Measurements from ENCODE around the gene HPS5. TPM values are rescaled to one million over a fixed set of nuclear protein-coding genes. Genes with fewer than 3 reads are reported as not detected.
"Not testable (repeated sequence)": the region's sequence is repeated elsewhere in the genome, so short reads cannot be mapped to it uniquely, and the experiment has no call there.

Gene HPS5
- total RNA-seq, 8 experiments from 2014 or later, result 12.9 to 33.2 (median 19.0) TPM

- 80 to 100% (median 100%) methylated on average over 1 to 2 of the region's 4 CpGs; no CpG with 5 or more reads in 2 of the 10 experiments for WGBS, 10 experiments
- ATAC-seq (replicated peaks in 6 of 8), result no peak
- Histone ChIP-seq H3K4me3 (no peak overlapping the region), H3K4me1 (replicated peaks in 1 of 2) (no peaks in the 10 kb centered on the region), H3K27ac (no peak overlapping the region)
- in situ Hi-C loops (cut with MboI; ENCODE audit: low pct_unique_long_range_greater_than_20kb in 2 of 9, low sequenced_read_pairs in 9 of 9, unreplicated experiment in 9 of 9), result no loop called here
These were observed 33.0 kb downstream of the HPS5 start for GRCh38 chr11:18288911-18289310.

- Histone ChIP-seq H3K27ac (no peak overlapping the region), H3K4me3 (no peak overlapping the region), H3K4me1 (replicated peaks in 1 of 2) (no peaks in the 10 kb centered on the region)
- WGBS, 10 experiments, result 60 to 100% (median 83%) methylated on average over 1 of the region's 1 CpG; no CpG with 5 or more reads in 5 of the 10 experiments
- ATAC-seq (replicated peaks in 6 of 8), result no peak
- in situ Hi-C loops (cut with MboI; ENCODE audit: low pct_unique_long_range_greater_than_20kb in 2 of 9, low sequenced_read_pairs in 9 of 9, unreplicated experiment in 9 of 9), result no loop called here
These were observed 36.1 kb downstream of the HPS5 start for GRCh38 chr11:18285841-18286240.

GRCh38 chr11:18282626-18283025 is 39.3 kb downstream of the HPS5 start:
- H3K27ac ChIP-seq, result no peak overlapping the region
- H3K4me1 ChIP-seq (replicated peaks in 1 of 2), result no peaks in the 10 kb centered on the region
- in situ Hi-C loops (cut with MboI; ENCODE audit: low pct_unique_long_range_greater_than_20kb in 2 of 9, low sequenced_read_pairs in 9 of 9, unreplicated experiment in 9 of 9), result no loop called here
- ATAC-seq (replicated peaks in 6 of 8), result no peak
- no peak overlapping the region for H3K4me3 ChIP-seq
- WGBS, 10 experiments, result 79 to 100% (median 100%) methylated on average over 1 to 2 of the region's 2 CpGs; no CpG with 5 or more reads in 1 of the 10 experiments

- in situ Hi-C loops (cut with MboI; ENCODE audit: low pct_unique_long_range_greater_than_20kb in 2 of 9, low sequenced_read_pairs in 9 of 9, unreplicated experiment in 9 of 9), result no loop called here
- H3K4me3 ChIP-seq, result no peak overlapping the region
- no peak overlapping the region for H3K27ac ChIP-seq
- peak in 3 of 8 experiments; percentile 40 to 84 (median 43) for ATAC-seq (replicated peaks in 6 of 8)
- 21 to 96% (median 87%) methylated on average over 3 to 4 of the region's 4 CpGs; no CpG with 5 or more reads in 1 of the 10 experiments for WGBS, 10 experiments
- H3K4me1 ChIP-seq (replicated peaks in 1 of 2), result no peaks in the 10 kb centered on the region
These were observed 41.4 kb downstream of the HPS5 start for GRCh38 chr11:18280438-18281045.

- in situ Hi-C loops (cut with MboI; ENCODE audit: low pct_unique_long_range_greater_than_20kb in 2 of 9, low sequenced_read_pairs in 9 of 9, unreplicated experiment in 9 of 9), result no loop called here
- WGBS, 10 experiments, result 43 to 100% (median 88%) methylated on average over 1 to 4 of the region's 5 CpGs
- H3K4me3 ChIP-seq, result no peak overlapping the region
- no peak overlapping the region for H3K27ac ChIP-seq
- H3K4me1 ChIP-seq (replicated peaks in 1 of 2), result no peaks in the 10 kb centered on the region
- ATAC-seq (replicated peaks in 6 of 8), result no peak
These were observed 44.2 kb downstream of the HPS5 start for GRCh38 chr11:18277565-18278271.

GRCh38 chr11:18271206-18271605 is 50.7 kb downstream of the HPS5 start:
- ATAC-seq (replicated peaks in 6 of 8), result no peak
- WGBS, 10 experiments, result 50 to 100% (median 84%) methylated on average over 1 to 4 of the region's 4 CpGs; no CpG with 5 or more reads in 3 of the 10 experiments
- Histone ChIP-seq H3K27ac (no peak overlapping the region), H3K4me3 (no peak overlapping the region), H3K4me1 (replicated peaks in 1 of 2) (no peaks in the 10 kb centered on the region)
- in situ Hi-C loops (cut with MboI; ENCODE audit: low pct_unique_long_range_greater_than_20kb in 2 of 9, low sequenced_read_pairs in 9 of 9, unreplicated experiment in 9 of 9), result no loop called here

GRCh38 chr11:18270102-18270501 is 51.8 kb downstream of the HPS5 start:
- ATAC-seq (replicated peaks in 6 of 8), result peak in 1 of 8 experiments; percentile 17
- no peak overlapping the region for H3K4me3 ChIP-seq
- H3K27ac ChIP-seq, result no peak overlapping the region
- in situ Hi-C loops (cut with MboI; ENCODE audit: low pct_unique_long_range_greater_than_20kb in 2 of 9, low sequenced_read_pairs in 9 of 9, unreplicated experiment in 9 of 9), result no loop called here
- no peaks in the 10 kb centered on the region for H3K4me1 ChIP-seq (replicated peaks in 1 of 2)
- 20 to 90% (median 71%) methylated on average over 1 to 3 of the region's 4 CpGs; no CpG with 5 or more reads in 5 of the 10 experiments for WGBS, 10 experiments

GRCh38 chr11:18269252-18269651 is 52.7 kb downstream of the HPS5 start:
- H3K4me1 ChIP-seq (replicated peaks in 1 of 2); in situ Hi-C loops (cut with MboI; ENCODE audit: low pct_unique_long_range_greater_than_20kb in 2 of 9, low sequenced_read_pairs in 9 of 9, unreplicated experiment in 9 of 9); H3K4me3 ChIP-seq; H3K27ac ChIP-seq: not testable (repeated sequence)
- ATAC-seq (replicated peaks in 6 of 8), result peak in 1 of 8 experiments; percentile 26
- WGBS, 10 experiments, result no CpG with 5 or more reads among the region's 5 CpGs

GRCh38 chr11:18267335-18268133 is 54.4 kb downstream of the HPS5 start:
- peak in 2 of 8 experiments; percentile 65 to 79 for ATAC-seq (replicated peaks in 6 of 8)
- H3K27ac ChIP-seq; H3K4me1 ChIP-seq (replicated peaks in 1 of 2); in situ Hi-C loops (cut with MboI; ENCODE audit: low pct_unique_long_range_greater_than_20kb in 2 of 9, low sequenced_read_pairs in 9 of 9, unreplicated experiment in 9 of 9); H3K4me3 ChIP-seq: not testable (repeated sequence)
- WGBS, 10 experiments, result 80% methylated on average over 1 of the region's 10 CpGs; no CpG with 5 or more reads in 9 of the 10 experiments

GRCh38 chr11:18265949-18266348 is 56.0 kb downstream of the HPS5 start, which contains the start of gene SAA1:
TSS of gene SAA1 (plus strand) at chr11:18266264. CDS start at chr11:18266888, 624 bp downstream.
- Histone ChIP-seq H3K4me3 (no peak within 1 kb of the TSS), H3K4me1 (replicated peaks in 1 of 2) (no peaks in the 10 kb centered on the region), H3K27ac (no peak within 1 kb of the TSS)
- in situ Hi-C loops (cut with MboI; ENCODE audit: low pct_unique_long_range_greater_than_20kb in 2 of 9, low sequenced_read_pairs in 9 of 9, unreplicated experiment in 9 of 9), result no loop called here
- no peak for ATAC-seq (replicated peaks in 6 of 8)
- 60 to 91% (median 73%) methylated on average over 2 to 4 of the region's 8 CpGs; no CpG with 5 or more reads in 4 of the 10 experiments for WGBS, 10 experiments

GRCh38 chr11:18264677-18265555 is 57.0 kb downstream of the HPS5 start:
- in situ Hi-C loops (cut with MboI; ENCODE audit: low pct_unique_long_range_greater_than_20kb in 2 of 9, low sequenced_read_pairs in 9 of 9, unreplicated experiment in 9 of 9), result no loop called here
- Histone ChIP-seq H3K4me1 (replicated peaks in 1 of 2) (no peaks in the 10 kb centered on the region), H3K4me3 (no peak overlapping the region), H3K27ac (no peak overlapping the region)
- no peak for ATAC-seq (replicated peaks in 6 of 8)
- 4 to 50% (median 40%) methylated on average over 1 of the region's 1 CpG; no CpG with 5 or more reads in 6 of the 10 experiments for WGBS, 10 experiments

- H3K4me1 ChIP-seq (replicated peaks in 1 of 2), result no peaks in the 10 kb centered on the region
- no peak overlapping the region for H3K4me3 ChIP-seq
- no peak overlapping the region for H3K27ac ChIP-seq
- in situ Hi-C loops (cut with MboI; ENCODE audit: low pct_unique_long_range_greater_than_20kb in 2 of 9, low sequenced_read_pairs in 9 of 9, unreplicated experiment in 9 of 9), result no loop called here
- WGBS, 10 experiments, result 15 to 83% (median 51%) methylated on average over 1 to 4 of the region's 4 CpGs
- ATAC-seq (replicated peaks in 6 of 8), result no peak
These were observed 57.9 kb downstream of the HPS5 start for GRCh38 chr11:18264035-18264434.
